Eye (tissue), 1 donor: ENCODE results near the gene ZFP42.
"Not testable (repeated sequence)": the region's sequence is repeated elsewhere in the genome, so short reads cannot be mapped to it uniquely, and the experiment has no call there.

ENCODE experiments used
- DNase-seq: peaks from one replicate; pipeline ENCODE4 v3.0.0-alpha.2; 2015

The ZFP42 gene

GRCh38 chr4:187995322-187996207 is at the start of gene ZFP42:
Gene ZFP42, plus strand, starts transcription at chr4:187995771. Its CDS starts 7,037 bp downstream, at chr4:188002808.
- peak; percentile 30 for DNase-seq

GRCh38 chr4:187961171-187961570 is 34.4 kb upstream of the ZFP42 start:
- DNase-seq, result no peak

- DNase-seq, result no peak
These were observed 33.6 kb upstream of the ZFP42 start for GRCh38 chr4:187961961-187962360.

- no peak for DNase-seq
These were observed 32.6 kb upstream of the ZFP42 start for GRCh38 chr4:187962926-187963325.

GRCh38 chr4:187965726-187966125 is 29.8 kb upstream of the ZFP42 start:
- no peak for DNase-seq

- DNase-seq, result no peak
These were observed 23.4 kb upstream of the ZFP42 start for GRCh38 chr4:187972135-187972534.

GRCh38 chr4:187983746-187984145 is 11.8 kb upstream of the ZFP42 start:
- no peak for DNase-seq

GRCh38 chr4:187992971-187993370 is 2.6 kb upstream of the ZFP42 start:
- no peak for DNase-seq

GRCh38 chr4:187993827-187994226 is 1.7 kb upstream of the ZFP42 start:
- no peak for DNase-seq

- DNase-seq, result no peak
These were observed 1.1 kb downstream of the ZFP42 start for GRCh38 chr4:187996502-187997177.

- not testable (repeated sequence) for DNase-seq
These were observed 2.4 kb downstream of the ZFP42 start for GRCh38 chr4:187997991-187998390.

- no peak for DNase-seq
These were observed 3.9 kb downstream of the ZFP42 start for GRCh38 chr4:187999406-187999932.

GRCh38 chr4:188002323-188002722 is 6.8 kb downstream of the ZFP42 start:
- DNase-seq, result no peak

- DNase-seq, result no peak
These were observed 7.2 kb downstream of the ZFP42 start for GRCh38 chr4:188002751-188003150.

- DNase-seq, result peak; percentile 30
These were observed 10.0 kb downstream of the ZFP42 start for GRCh38 chr4:188005561-188005960.

GRCh38 chr4:188006285-188006848 is 10.8 kb downstream of the ZFP42 start:
- DNase-seq, result no peak

GRCh38 chr4:188008377-188008776 is 12.8 kb downstream of the ZFP42 start:
- no peak for DNase-seq

GRCh38 chr4:188012426-188012945 is 16.9 kb downstream of the ZFP42 start:
- no peak for DNase-seq

- DNase-seq, result no peak
These were observed 19.7 kb downstream of the ZFP42 start for GRCh38 chr4:188015025-188015940.

- no peak for DNase-seq
These were observed 21.2 kb downstream of the ZFP42 start for GRCh38 chr4:188016754-188017153.

- DNase-seq, result no peak
These were observed 22.7 kb downstream of the ZFP42 start for GRCh38 chr4:188018262-188018661.
